Left hindlimb (tissue), 1 donor: ENCODE results near the gene MTHFD1L.
A peak's percentile ranks its signal among the peaks of the same experiment; 100 is the strongest.
"Not testable (repeated sequence)": the region's sequence is repeated elsewhere in the genome, so short reads cannot be mapped to it uniquely, and the experiment has no call there.

Source experiments
- DNase-seq: peaks from one replicate; pipeline ENCODE4 v3.0.0-alpha.2; 2018

MTHFD1L gene

GRCh38 chr6:151071295-151071694 is 205.8 kb downstream of the MTHFD1L start:
- DNase-seq, result peak; percentile 56

GRCh38 chr6:151073146-151073545 is 207.6 kb downstream of the MTHFD1L start:
- DNase-seq, result no peak

DNA sequence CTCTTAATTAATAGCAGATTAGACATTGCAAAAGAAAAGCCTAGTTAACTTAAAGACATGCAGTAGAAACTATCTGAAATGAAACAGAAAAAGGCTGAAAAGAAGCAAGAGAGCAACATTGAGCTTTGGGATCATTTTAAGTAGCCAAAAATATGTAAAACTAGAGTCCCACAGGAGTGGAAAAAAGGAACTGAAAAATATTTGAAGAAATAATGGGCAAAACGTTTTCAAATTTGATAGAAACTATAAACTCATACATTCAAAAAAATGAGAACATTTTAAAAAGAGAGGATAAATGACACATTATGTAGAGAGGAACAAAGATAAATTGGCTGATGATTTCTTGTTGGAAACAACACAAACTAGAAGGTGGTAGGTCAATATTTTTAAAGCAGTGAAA is 208.2 kb downstream of the MTHFD1L start:
- DNase-seq, result no peak

GRCh38 chr6:151075005-151075404 is 209.5 kb downstream of the MTHFD1L start:
- DNase-seq, result no peak

DNA sequence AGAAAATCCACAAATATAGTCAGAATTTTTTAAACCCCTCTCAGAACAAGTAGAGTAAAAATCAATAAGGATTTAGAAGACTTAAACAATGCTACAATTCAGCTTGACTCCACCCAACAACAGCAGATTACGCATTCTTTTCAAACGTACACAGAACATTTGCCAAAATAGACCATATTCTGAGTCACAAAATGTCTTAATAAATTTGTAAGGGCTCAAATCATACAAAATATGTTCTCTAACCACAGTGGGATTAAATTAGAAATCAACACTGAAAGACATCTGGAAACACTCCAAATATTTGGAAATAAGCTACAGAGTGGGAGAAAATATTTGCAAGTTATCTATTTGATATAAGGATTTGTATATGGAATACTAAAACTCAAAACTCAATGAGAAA is 210.0 kb downstream of the MTHFD1L start:
- DNase-seq, result no peak

GRCh38 chr6:151075930-151076555 is 210.5 kb downstream of the MTHFD1L start:
- DNase-seq, result no peak

- no peak for DNase-seq
Observed at GRCh38 chr6:151078655-151079054, 213.2 kb downstream of the MTHFD1L start.

GRCh38 chr6:151081656-151082055 is 216.2 kb downstream of the MTHFD1L start:
- no peak for DNase-seq

- DNase-seq, result no peak
Observed at GRCh38 chr6:151082079-151082478, 216.6 kb downstream of the MTHFD1L start.

DNA sequence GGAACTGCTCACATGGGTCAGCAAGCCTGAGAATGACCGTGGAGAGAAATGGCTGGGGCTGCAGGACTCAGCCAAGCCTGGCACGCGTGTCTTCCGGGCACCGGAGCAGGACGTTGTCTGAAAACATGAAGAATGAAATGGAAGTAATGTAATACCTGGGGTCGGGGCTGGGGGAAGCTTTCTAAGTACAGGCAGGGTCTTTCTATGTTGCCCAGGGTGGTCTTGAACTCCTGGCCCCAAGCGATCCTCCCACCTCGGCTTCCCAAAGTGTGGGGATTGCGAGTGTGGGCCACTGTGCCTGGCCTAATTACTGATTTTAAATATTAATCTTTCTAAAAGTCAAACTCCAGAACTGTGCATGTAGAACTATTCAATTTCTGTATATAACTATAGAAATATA is 218.8 kb downstream of the MTHFD1L start:
- no peak for DNase-seq

GRCh38 chr6:151087055-151087454 is 221.6 kb downstream of the MTHFD1L start:
- not testable (repeated sequence) for DNase-seq

- no peak for DNase-seq
Observed at GRCh38 chr6:151087861-151088598, 222.5 kb downstream of the MTHFD1L start.

DNA sequence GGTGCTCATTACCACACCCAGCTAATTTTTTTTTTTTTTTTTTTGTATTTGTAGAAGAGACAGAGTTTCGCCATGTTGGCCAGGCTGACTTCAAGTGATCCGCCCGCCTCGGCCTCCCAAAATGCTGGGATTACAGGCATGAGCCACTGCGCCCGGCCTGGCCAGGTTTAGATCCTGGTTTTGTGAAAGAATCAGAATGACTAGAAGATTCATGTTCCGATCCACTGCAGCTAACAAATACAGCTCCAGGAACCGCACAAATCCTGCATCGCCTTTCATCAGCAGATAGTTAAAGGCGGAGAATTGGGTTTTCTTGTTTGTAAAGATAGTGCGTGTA is 223.1 kb downstream of the MTHFD1L start:
- DNase-seq, result no peak

DNA sequence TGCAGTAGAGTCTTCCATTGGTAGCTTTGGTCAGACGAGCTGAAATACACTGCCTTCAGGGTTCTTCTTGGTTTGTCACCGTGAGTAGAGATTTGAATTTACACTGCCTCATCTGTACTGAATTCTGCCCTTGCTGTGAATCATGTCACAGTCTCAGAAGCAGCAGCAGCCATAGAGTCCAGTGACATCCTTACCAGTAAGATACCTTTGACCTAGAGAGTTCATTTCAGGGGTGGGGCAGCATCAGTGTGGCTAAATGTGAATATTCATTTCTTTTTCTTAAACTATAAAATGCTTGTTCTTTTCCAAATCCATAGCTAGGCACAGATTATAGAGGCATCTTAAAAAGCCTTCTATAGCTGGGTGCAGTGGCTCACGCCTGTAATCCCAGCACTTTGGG is 223.5 kb downstream of the MTHFD1L start:
- no peak for DNase-seq

DNA sequence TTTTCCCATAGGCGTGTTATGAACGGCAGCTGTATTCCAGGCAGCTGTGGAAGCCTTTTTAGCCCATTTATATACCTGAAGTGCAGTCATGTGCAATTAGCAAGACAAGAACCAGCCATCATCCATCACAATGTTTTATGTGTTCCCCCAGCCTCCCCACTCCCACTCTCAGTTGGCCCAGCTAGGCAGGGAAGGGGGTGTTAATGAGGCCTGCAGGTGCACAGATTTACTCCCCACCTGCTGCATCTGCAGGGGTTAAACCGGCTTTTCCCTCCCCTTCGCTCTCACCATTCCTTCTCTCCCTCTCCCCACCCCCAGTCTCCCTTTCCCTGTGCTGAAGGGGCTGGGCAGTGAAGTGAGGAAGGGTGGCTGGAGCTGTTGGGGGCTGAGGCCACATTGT is 224.5 kb downstream of the MTHFD1L start:
- no peak for DNase-seq

DNA sequence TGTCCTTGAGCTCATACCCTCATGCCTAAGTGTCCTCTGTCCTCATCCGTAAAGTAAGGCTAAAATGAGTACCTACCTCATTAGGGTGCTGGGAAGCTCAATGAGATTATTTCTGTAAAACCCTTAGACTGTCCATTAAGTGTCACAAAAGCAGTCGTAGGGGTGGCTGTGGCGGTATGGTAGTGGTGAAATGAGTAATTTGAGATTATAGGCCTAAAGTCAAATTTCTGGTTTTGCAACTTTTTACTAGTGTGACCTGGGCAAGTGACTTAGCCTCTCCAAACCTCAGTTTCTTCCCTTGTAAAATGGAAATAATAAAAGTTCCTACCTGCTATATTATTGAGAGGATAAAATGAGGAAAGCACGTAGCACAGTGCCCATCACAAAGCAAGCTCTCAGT is 226.1 kb downstream of the MTHFD1L start:
- DNase-seq, result no peak

- no peak for DNase-seq
Observed at GRCh38 chr6:151092591-151092990, 227.1 kb downstream of the MTHFD1L start.

DNA sequence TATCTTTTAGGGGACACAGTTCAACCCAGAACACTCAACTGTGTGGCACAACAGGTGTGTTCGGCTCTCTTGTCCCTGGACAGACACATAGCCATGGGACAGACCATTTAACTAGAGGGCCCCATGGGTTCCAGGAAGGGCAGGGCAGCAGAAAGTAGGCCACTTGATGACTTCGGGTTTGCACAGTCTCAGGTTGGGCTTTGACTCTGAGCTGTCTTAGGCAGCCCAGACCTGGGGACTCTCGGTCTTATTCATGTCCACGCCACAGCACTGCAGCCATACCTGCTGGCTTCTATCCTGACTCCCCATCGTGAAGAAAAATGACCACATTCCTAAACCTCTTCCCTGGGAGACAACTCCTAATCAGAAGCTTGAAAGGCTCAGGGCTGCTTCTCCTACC is 228.2 kb downstream of the MTHFD1L start:
- DNase-seq, result no peak

GRCh38 chr6:151095538-151096254 is 230.2 kb downstream of the MTHFD1L start:
- no peak for DNase-seq

DNA sequence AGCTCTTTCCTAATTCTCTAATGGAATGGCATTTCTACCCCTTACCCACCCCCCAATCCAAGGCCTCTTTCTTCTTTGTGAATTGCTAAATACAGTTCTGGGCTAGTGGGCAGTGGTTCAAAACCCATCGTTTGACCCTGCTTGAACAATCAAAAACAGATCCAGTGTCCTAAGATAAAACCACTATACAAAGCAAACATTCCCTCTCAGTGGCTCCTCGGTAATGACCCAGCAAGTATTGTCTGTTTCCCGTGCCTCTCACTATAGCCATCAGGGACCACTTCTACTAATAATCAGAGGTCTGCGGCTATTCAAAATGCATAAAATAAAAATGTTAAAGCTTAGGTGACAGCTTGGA is 230.7 kb downstream of the MTHFD1L start:
- DNase-seq, result no peak

DNA sequence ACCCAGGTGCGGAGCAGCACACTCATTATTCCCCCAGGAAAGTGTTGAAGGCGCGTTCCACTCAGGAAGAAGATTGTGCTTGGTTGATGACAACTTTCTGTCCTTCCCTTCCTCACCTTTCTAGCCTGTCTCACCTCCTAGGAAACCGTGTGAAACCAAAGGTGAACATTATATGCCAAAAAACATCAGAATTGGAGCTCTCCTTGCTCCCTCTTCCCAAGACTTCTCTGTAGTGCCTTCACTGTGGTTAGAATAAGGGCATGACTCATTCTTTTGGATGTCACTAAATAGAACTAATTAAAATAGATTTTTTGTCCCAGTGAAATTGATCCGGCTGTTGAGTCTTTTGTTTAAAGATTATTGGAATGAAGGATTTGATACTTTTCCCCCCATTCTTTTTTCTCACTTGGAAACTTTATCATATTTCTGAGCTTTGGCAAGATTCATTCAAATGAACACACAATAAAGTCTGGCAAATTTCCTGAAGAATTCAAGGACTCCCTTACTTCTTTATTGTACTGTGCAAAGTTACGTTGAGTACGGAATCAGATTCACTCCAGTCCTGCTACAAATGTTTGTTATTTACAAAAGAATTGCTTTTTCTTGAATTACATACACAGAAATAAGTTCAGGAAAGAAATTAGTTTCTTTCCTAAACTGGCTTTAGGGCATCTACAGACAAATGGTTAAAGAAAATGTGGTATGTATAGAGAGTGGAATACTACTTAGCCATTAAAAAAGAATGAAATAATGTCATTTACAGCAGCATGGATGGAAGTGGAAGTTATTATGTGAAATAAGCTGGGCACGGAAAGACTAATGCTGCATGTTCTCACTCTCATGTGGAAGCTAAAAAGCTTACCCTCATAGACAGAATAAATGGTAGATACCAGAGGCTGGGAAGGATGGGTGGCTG is 231.4 kb downstream of the MTHFD1L start:
- no peak for DNase-seq

DNA sequence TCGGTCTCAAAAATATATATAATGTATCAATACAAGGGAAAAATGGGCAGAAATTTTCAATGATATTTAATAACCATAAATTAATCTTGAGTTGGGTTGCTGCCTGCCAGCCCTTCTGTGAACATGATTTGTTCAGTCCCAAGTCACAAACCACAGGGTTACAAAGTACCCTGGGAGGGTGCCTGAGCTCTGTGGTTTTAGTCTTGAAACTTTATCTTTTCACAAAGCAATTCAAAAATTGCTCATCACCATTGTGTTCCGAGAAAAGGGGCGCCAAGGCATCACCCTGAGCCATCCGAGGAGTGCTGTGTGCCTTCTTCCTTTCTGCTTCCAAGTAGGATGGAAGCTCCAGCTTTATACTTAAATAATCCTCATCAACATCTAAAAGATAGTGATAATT is 232.7 kb downstream of the MTHFD1L start:
- DNase-seq, result no peak

DNA sequence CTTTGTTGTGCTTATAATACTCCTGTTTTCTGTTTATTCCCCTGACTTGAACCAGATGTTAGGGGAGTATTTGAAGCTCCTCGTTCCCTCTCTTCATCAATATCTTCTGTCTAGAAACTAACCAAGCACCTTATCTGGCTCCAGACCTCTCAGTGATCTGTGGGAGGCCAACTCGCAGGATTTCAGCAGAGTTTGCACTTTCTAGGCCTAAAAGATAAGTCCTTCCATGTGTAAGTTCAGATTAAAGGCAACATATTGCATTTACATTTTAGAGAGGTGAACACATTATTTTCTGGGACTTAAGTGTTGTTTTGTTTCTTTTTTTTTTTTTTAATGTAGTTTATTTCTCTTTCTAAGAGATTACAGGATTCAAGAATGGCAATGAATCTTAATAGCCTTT is 234.8 kb downstream of the MTHFD1L start:
- no peak for DNase-seq
